ENCODE measurements around the gene RPL19.

RPL19 gene

GRCh38 chr17:39252788-39253460, 52.8 kb downstream of the RPL19 start:
- no peak for DNase-seq
